HPDE6-E6E7 (cell line): ENCODE measurements around the gene PKD2L1.
"Not testable (repeated sequence)": the region's sequence is repeated elsewhere in the genome, so short reads cannot be mapped to it uniquely, and the experiment has no call there.

Experiments used
- DNase-seq: peaks from one replicate; pipeline ENCODE4 v3.0.0; 2011; ENCODE audit warnings: missing footprints; ENCODE audit errors: extremely low spot score

The PKD2L1 gene

DNA sequence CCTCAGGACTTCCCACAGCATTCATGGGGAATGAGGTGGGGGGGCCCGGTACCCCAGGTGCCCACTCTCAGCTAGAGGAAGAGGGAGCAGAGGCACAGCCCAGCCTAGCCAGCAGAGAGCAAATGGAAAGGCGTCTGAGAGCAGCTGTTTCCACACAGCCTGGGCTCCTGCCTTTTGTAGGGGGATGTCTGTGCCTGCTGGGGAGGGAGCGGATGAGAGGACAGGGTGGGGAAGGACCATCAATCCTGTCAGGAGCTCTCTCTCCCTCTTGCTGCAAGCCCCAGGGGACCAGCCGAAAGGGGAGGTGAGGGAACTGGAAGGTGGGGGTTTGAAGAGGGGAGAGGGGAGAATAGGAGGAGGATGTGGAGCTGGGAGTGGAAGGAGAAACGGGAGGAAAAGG, at the start of gene PKD2L1:
PKD2L1 (minus strand) TSS at position 150 of the 400 bp plus-strand sequence; CDS start at position 25, 125 bp downstream.
- DNase-seq, result no peak

DNA sequence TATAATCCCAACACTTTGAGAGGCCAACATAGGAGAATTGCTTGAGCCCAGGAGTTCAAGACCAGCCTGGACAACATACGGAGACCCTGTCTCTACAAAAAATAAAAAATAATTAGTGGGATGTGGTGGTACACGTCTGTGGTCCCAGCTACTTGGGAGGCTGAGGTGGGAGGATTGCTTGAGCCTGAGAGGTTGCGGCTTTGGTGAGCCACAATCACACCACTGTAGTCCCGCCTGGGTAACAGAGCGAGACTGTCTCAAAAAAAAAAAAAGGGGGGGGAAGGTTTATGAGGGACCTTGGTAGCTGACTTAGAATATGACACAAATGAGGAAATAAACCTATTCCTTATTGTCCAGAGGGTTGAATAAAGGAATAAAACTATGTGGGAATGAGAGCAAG, 47.8 kb upstream of the PKD2L1 start:
- DNase-seq, result no peak

DNA sequence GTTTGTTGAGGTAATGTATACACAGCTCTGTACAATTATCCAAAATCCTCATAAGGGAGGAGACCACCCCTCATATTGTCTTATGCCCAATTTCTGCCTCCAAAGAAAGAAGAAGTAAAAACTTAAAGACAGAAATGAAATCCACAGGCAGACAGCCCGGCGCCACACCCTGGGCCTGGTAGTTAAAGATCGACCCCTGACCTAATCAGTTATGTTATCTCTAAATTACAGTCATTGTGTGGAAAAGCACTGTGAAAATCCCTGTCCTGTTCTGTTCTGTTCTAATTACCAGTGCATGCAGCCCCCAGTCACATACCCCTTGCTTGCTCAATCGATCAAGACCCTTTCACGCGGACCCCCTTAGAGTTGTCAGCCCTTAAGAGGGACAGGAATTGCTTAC, 46.6 kb upstream of the PKD2L1 start:
- not testable (repeated sequence) for DNase-seq

DNA sequence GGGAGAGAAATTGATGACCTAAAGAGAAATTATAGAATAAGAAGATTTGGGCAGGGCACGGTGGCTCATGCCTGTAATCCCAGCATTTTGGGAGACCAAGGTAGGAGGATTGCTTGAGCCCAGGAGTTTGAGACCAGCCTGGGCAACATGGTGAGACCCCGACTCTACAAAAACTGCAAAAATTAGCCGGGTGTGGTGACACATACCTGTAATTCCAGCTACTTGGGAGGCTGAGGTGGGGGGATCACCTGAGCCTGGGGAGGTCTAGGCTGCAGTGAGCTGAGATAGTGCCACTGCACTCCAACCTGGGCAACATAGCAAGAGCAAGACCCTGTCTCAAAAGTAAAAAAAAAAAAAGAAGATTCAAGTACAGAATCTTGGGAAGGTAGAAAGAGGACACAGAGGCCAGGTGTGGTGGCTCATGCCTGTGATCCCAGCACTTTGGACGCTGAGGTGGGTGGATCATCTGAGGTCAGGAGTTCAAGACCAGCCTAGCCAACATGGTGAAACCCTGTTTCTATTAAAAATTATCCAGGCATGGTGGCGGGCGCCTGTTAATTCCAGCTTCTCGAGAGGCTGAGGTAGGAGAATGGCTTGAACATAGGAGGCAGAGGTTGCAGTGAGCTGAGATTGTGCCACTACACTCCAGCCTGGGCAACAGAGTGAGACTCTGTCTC, 44.8 kb upstream of the PKD2L1 start:
- not testable (repeated sequence) for DNase-seq

DNA sequence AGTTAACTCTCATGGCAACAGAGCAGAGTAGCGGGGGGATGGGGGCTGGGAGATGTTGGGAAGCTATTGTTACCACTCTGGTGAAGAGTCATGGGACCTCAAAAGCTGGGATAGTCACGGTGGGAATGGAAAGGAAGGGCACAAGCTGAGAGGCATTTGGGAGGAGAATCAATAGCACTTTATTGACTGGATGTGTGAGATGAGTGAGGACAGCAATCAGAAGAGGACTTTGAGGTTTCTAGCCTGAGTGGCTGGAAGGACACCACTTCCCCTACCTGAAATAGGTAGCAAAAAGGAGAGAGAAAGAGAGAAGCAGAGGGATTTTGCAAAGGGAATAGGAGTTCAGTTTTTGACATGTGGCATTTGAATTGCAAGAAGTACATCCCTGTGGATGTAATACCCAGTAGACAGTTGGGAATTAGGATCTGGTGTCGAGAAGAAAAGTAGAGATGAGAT, 44.2 kb upstream of the PKD2L1 start:
- DNase-seq, result no peak

DNA sequence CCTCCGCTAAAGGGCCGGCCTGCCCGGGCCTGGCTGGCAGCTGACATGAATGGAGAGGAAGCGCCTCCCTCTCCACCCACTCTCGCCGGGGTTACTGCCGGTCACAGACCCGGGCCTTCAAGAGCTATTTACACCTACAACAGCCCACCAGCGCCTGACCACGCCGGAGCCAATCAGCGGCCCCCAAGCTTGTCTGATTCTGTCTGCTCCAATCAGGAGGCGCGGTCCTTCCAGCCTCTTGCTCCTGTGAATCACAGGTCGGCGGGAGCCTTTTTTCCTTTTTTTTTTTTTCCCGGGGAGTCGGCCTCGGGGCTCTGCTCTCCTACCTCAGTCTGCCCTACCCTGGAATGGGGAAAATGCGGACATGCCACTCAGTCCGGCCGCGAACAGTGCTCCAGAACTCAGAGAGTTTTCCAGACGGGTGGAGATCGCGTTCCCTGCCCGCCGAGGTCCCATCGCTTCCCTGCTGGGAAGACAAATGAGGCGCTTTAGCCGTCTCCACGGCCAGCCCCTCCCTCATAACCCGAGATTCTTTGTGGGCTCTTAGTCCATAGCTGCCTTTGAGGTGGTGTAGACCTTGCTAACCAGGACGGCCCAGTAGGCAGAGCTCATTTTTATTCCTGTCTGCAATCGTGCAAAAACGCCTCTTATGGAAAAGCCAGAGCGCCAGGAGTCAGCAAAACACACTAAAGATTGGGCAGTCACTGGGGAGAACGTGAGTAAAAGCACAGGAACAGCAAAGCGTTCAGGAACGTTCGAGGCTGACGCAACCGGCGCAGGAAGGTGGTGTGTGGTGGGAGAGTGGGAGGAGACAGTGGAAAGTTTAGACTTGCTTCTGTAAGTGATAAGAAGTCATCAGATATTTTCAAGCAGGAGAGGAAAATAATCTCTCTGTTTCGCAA, 43.5 kb upstream of the PKD2L1 start:
- DNase-seq, result peak; percentile 98

DNA sequence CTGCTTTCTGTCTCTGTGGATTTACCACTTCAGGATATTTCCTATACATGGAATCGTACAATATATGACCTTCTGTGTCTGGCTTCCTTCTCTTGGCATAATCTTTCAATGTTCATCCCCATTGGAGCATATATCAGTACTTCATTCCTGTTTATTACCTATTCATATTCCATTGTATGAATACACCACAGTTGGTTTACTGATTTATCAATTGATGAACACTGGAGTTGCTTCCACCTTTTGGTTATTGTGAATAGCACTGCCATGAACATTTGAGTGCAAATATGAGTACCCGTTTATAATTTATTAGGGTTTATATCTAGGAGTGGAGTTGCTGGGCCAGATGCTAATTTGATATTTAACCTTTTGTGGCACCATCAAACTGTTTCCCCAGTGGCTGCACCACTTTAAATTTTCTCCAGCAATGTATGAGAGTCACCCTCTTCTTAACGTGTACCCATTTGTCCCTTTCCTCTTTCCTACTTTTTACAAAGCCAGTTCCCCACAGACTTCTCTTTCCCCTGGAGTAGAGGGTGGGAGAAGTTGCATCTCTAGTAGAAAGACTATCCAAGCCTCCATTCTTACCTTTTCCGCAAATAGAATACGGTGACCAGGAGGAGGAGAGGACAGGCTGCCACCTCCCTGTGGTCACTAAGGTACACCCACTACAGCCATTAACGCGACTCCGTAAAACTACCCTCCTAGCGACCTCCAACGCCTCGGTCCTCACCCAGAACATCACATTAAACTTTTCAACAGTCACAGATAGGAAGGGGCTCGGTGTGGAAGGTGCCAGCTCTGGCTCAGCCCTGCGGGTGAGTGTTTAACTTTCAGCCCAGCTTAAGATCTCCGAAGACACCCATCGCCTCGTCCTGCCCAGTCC, 42.6 kb upstream of the PKD2L1 start:
- no peak for DNase-seq

DNA sequence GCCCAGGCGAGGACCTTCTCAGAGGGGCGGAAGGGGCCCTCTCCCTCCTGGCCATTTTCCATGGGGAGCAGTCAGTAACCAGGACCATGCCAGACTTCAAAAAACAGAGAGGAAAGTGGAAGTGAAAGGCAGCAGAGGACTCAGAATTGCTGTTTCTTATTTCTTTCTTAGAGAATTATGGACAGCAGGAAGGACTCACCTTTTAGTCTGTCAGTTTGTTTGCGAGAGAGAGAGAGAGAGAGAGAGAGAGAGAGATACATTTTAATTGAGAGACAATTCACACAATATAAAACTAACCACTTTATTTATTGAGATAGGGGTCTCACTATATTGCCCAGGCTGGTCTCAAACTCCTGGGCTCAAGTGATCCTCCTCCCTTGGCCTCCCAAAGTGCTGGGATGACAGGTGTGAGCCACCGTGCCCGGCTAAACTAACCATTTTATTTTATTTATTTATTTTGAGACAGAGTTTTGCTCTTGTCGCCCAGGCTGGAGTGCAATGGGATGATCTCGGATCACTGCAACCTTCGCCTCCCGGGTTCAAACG, 41.5 kb upstream of the PKD2L1 start:
- DNase-seq, result no peak

DNA sequence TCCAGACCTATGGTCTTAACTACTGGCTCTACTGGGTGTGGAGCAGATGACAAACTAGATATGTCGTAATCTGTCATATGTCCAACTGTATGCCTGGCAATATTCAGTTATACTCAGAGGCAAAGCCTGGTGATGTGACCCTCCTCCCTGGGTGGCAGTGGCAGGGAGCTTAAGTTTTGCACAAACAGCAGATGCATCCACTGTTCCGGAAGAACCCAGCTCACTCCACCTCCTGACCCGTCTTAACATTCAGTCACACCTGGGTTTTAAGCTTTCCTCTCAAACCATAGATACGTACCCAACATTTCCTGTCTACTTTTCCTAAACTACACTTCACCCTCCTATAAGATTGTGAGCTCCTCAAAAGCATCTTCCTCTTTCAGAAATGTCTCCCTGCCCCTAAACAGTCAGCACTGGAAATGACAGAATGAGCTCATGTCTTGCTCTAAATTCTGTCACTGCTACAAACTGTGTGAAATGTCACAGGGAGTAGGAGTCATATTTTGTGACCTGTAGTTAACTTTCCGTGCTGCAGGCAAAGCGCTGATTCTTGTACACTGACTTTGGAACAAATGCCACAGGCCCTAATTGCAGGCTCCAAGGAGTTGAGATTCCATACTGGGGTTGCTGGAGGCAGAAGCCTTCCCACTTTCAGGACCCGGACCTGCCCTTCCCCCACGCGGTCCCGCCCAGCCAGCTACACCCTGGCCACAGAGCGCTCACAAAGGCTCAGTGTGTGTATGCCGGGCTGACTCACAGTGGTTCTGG, 40.9 kb upstream of the PKD2L1 start:
- peak; percentile 79 for DNase-seq

DNA sequence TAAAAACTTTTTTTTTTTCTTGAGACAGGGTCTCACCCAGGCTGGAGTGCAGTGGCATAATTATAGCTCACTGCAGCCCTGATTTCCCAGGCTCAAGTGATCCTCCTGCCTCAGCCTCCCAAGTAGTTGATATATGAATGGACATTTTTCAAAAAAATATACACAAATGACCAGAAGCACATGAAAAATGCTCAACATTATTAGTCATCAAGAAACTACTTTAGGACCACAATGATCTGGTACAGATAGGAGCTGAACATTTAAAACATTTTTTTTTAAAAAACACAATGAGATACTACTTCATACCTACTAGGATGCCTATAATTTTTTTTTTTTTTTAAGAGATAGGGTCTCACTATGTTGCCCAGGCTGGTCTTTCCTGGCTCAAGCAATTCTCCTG, 38.7 kb upstream of the PKD2L1 start:
- DNase-seq, result no peak

DNA sequence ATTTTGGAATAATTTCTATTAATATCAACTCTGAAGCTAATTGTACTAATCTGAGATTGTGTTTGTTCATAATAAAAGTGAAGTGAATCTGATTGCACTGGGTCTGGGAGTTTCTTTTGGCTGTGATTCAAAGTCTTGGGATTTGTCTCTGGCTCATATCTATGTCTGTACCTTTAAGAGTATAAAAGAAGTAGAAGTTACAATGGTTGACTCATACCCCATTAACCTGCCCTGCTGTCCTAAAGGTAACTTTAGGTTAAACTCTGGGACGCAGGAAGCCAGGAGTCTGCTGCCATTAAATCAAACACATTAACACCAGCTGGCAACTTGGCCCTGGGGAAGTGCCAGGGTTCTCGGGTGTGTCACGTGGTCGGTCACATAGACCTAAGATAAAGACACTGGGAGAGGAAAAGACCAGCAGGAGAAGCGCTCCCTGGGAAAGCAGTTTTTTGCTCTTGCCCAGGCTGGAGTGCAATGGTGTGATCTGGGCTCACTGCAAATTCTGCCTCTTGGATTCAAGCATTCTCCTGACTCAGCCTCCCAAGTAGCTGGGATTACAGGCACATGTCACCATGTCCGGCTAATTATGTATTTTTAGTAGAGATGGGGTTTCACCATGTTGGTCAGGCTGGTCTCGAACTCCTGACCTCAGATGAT, 34.8 kb upstream of the PKD2L1 start:
- peak; percentile 80 for DNase-seq

DNA sequence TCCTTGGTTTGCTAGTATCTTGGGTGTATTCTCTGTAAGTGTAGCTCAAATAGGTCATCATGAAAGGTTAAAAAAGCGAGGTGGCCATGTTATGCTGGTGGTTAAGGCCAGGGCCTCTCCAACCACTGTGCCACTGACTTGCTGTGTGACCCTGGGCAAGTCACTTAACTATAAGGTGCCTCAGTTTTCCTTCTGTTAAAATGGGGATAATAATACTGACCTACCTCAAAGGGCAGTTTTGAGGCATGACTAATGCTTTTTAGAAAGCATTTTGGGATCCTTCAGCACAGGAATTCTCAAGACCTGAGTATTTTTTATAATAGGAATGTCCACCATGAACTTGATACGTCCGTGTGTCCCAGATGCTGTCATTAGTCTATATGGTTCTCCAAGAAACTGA, 34.1 kb upstream of the PKD2L1 start:
- DNase-seq, result no peak

DNA sequence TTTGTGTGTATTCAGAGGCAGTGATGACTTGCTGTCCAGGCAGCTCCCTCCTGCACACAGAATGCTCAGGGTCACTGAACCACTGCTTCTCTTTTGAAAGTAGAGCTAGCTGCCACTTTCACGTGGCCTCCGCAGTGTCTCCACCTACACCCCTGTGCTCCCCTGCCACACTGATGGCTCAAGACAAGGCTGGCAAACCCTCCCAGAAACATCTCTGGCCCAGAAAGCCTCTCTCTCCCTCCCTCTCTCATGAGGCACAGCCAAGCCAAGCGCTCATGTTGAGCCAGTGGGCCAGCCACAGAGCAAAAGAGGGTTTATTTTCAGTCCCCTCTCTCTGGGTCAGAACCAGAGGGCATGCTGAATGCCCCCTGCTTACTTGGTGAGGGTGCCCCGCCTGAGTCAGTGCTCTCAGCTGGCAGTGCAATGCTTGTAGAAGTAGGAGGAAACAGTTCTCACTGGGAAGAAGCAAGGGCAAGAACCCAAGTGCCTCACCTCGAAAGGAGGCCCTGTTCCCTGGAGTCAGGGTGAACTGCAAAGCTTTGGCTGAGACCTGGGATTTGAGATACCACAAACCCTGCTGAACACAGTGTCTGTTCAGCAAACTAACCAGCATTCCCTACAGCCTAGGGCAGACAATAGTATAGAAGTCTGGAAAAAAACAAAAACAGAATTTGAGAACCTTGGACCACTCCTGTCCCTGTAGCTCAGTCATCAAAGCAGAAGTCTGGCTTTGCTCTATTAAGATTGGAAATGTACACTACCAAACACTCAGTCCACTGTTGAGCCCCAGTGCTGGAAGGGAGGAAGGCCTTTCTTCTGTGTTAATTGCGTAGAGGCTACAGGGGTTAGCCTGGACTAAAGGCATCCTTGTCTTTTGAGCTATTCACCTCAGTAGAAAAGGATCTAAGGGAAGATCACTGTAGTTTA, 32.8 kb upstream of the PKD2L1 start:
- DNase-seq, result no peak

DNA sequence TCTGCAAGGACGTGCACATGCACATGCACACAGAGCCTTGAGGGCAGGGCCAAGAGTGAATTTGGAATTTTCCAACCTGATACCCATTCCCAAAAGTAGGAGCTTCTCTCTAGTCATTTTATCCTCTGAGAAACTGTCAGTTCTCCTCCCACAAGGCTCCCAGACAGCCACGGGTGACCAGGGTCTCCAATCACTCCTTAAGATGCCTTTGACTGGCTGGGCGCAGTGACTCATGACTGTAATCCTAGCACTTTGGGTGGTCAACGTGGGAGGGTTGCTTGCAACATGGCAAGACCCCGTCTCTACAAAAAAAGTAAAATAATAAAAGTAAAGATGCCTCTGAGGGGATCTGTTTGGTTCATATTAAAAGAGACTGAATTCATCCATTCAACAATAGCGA, 30.2 kb upstream of the PKD2L1 start:
- no peak for DNase-seq

DNA sequence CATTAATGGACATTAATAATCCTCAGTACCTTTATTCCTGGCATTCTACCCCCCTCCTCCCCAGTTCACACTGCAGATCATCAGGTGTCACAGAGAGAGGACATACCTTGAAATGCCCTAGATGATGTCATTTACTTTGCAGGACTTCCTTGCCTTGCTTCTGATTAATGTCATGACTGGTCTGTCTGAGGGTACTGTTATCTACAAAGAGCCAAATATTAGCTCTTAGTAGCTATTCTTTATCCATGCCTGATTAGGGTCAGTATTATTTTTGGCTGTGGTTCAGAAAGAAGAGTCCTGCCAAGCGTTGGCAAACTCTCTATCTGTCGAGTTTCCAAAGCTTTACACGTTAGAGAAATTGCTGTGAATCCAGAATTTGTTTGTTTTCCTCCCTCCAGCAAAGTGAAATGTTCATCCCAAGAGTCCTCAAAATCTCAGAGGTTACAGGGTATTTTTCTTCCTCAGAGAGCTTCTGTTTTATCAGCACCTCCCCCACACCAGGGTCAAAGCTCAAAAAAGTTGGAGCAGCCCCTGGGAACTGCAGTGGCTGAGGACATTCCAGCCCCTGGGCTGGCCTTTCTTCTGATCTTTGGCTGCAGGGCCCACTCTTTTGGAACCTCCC, 29.6 kb upstream of the PKD2L1 start:
- DNase-seq, result no peak

DNA sequence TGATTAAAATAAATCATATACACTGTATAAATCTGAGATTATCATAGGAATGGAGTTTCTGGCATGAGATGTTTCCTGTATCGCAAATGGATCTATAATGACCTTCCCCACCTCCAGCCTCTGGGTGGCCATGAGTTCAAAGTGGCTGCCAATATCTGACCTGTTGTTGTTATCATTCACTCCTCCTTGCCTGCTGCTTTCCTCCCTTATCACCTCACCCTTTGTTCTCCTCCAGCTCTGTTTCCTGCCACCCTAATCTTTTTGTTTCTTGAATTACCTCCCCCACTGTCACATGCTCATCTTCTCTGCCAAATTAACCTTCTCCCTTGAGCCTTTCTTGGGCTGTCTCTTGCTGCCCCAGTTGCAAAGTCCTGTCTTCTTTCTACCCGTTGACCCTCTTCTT, 29.0 kb upstream of the PKD2L1 start:
- no peak for DNase-seq

DNA sequence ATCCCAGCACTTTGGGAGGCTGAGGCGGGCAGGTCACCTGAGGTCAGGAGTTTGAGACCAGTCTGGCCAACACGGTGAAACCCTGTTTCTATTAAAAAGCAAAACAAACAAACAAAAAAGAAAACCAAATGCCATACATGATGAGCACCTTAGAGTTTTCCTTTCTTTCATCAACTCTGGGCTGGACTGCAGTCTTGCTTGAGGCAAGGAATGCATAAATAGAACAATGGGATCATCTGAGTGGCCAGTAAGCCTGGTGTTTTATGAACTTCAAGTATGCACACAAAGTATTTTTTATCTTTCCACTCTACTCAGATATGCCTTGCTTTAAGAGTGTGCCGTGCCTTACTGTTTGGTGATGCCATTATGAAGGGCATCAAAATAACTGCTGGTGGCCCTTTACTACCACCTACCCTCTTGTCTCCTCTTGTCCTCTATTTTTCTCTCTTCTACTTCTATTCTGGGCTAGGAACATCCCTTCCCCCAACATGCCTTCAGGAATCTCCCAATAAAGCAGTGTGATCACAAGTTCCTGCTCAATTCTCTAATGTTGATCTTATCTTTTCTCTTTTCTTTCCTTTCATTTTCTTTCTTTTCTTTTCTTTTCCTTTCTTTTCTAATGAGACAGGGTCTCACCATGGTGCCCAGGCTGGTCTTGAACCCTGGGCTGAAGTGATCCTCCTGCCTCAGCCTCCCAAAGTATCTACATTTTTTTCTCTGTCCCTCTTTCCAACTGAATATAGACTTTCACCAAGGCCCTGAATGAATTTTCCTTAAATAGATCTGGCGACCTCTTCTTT, 27.2 kb upstream of the PKD2L1 start:
- DNase-seq, result no peak
